H9 (cell line): ENCODE measurements around the gene FLVCR2. TPM values are rescaled to one million over a fixed set of nuclear protein-coding genes. Genes with fewer than 3 reads are reported as not detected.

Experiments used
- DNase-seq: peaks from one replicate; pipeline ENCODE4 v3.0.0-alpha.2; 2017
- H2AFZ ChIP-seq: one replicate; pipeline ENCODE4 v1.6.1; 2013; ENCODE audit warnings: mild to moderate bottlenecking, low read length, control low read depth, moderate library complexity
- H2AK5ac ChIP-seq: 2 replicates; pipeline ENCODE4 v1.6.1; 2013; ENCODE audit warnings: low read length, control low read depth, mixed read lengths; ENCODE audit not compliant: insufficient read length
- H2BK120ac ChIP-seq: one replicate; pipeline ENCODE4 v1.6.1; 2013; ENCODE audit warnings: low read depth, mild to moderate bottlenecking, low read length, control low read depth, inconsistent platforms; ENCODE audit not compliant: poor library complexity, severe bottlenecking
- H2BK12ac ChIP-seq: 2 replicates; pipeline ENCODE4 v1.6.1; 2013; ENCODE audit warnings: low read length, control low read depth, mixed read lengths, low read depth; ENCODE audit not compliant: insufficient read length
- H2BK15ac ChIP-seq: 2 replicates; pipeline ENCODE4 v1.6.1; 2013; ENCODE audit warnings: low read depth, low read length, control low read depth
- H2BK20ac ChIP-seq: one replicate; pipeline ENCODE4 v1.6.1; 2013; ENCODE audit warnings: low read depth, mild to moderate bottlenecking, low read length, control low read depth, inconsistent platforms; ENCODE audit not compliant: poor library complexity, severe bottlenecking
- H2BK5ac ChIP-seq: 2 replicates; pipeline ENCODE4 v1.6.1; 2013; ENCODE audit warnings: low read length, control low read depth, mixed read lengths; ENCODE audit not compliant: insufficient read length
- H3K14ac ChIP-seq: 2 replicates; pipeline ENCODE4 v1.6.1; 2013; ENCODE audit warnings: low read length, control low read depth; ENCODE audit not compliant: insufficient read depth
- H3K18ac ChIP-seq: 2 replicates; pipeline ENCODE4 v1.6.1; 2013; ENCODE audit warnings: low read depth, mild to moderate bottlenecking, mixed read lengths, low read length, control low read depth; ENCODE audit not compliant: insufficient read length
- H3K23ac ChIP-seq: 2 replicates; pipeline ENCODE4 v1.6.1; 2013; ENCODE audit warnings: low read length, control low read depth, mixed read lengths, low read depth; ENCODE audit not compliant: insufficient read length
- H3K23me2 ChIP-seq: 2 replicates; pipeline ENCODE4 v1.6.1; 2013; ENCODE audit warnings: low read depth, mild to moderate bottlenecking, mixed read lengths, low read length, control low read depth; ENCODE audit not compliant: insufficient read length, poor library complexity, severe bottlenecking
- H3K27ac ChIP-seq: 2 replicates; pipeline ENCODE4 v1.5.1; 2013; ENCODE audit warnings: low read length, control low read depth, mixed read lengths, low read depth; ENCODE audit not compliant: insufficient read length
- H3K27me3 ChIP-seq: 2 replicates; pipeline ENCODE4 v1.6.1; 2013; ENCODE audit warnings: low read length, control low read depth, inconsistent platforms; ENCODE audit not compliant: insufficient read depth
- H3K4ac ChIP-seq: 2 replicates; pipeline ENCODE4 v1.6.1; 2013; ENCODE audit warnings: low read depth, mild to moderate bottlenecking, control low read depth, inconsistent platforms, low read length, moderate library complexity
- H3K4me1 ChIP-seq: 2 replicates; pipeline ENCODE4 v1.6.1; 2013; ENCODE audit warnings: low read length, control low read depth, inconsistent platforms; ENCODE audit not compliant: insufficient read depth
- H3K4me2 ChIP-seq: 2 replicates; pipeline ENCODE4 v1.6.1; 2013; ENCODE audit warnings: low read length, control low read depth, mixed read lengths; ENCODE audit not compliant: insufficient read length, insufficient read depth
- H3K56ac ChIP-seq: 2 replicates; pipeline ENCODE4 v1.6.1; 2013; ENCODE audit warnings: low read depth, mild to moderate bottlenecking, mixed read lengths, low read length, control low read depth; ENCODE audit not compliant: insufficient read length
- H3K79me1 ChIP-seq: 2 replicates; pipeline ENCODE4 v1.6.1; 2013; ENCODE audit warnings: low read depth, mild to moderate bottlenecking, moderate library complexity, low read length, control low read depth, inconsistent platforms; ENCODE audit not compliant: insufficient read depth, poor library complexity, severe bottlenecking
- H3K79me2 ChIP-seq: 2 replicates; pipeline ENCODE4 v1.6.1; 2013; ENCODE audit warnings: low read length, control low read depth, inconsistent platforms; ENCODE audit not compliant: insufficient read depth
- H3K9ac ChIP-seq: 2 replicates; pipeline ENCODE4 v1.6.1; 2013; ENCODE audit warnings: low read length, control low read depth, mixed read lengths; ENCODE audit not compliant: insufficient read length; ENCODE audit errors: extremely low read depth
- H3K9me3 ChIP-seq: one replicate; pipeline ENCODE4 v1.6.1; 2013; ENCODE audit warnings: low read depth, low read length, inconsistent platforms; ENCODE audit not compliant: control insufficient read depth
- H3T11ph ChIP-seq: one replicate; pipeline ENCODE4 v1.6.1; 2013; ENCODE audit warnings: mild to moderate bottlenecking, low read length, control low read depth, inconsistent platforms
- H4K20me1 ChIP-seq: one replicate; pipeline ENCODE4 v1.6.1; 2013; ENCODE audit not compliant: control insufficient read depth, insufficient read length, insufficient read depth
- H4K5ac ChIP-seq: 2 replicates; pipeline ENCODE4 v1.6.1; 2013; ENCODE audit warnings: low read depth, mild to moderate bottlenecking, mixed read lengths, low read length, control low read depth; ENCODE audit not compliant: insufficient read length
- H4K8ac ChIP-seq: replicated peaks from 2 replicates; pipeline ENCODE4 v1.6.1; 2013; ENCODE audit warnings: low read length, control low read depth, mixed read lengths, low read depth; ENCODE audit not compliant: insufficient read length
- H4K91ac ChIP-seq: 2 replicates; pipeline ENCODE4 v1.6.1; 2013; ENCODE audit warnings: low read depth, mild to moderate bottlenecking, moderate library complexity, mixed read lengths, low read length, control low read depth; ENCODE audit not compliant: insufficient read length
- H3K27ac Mint-ChIP-seq, 3 experiments: 2 replicates in 2 of 3; 3 replicates in 1 of 3; pipeline ENCODE4 v1.8.0; 2020 to 2021; ENCODE audit warnings: mixed read lengths in 3 of 3, mild to moderate bottlenecking in 1 of 3, moderate library complexity in 1 of 3
- H3K27me3 Mint-ChIP-seq: 2 replicates; pipeline ENCODE4 v1.8.0; 2021; ENCODE audit warnings: low read depth, mild to moderate bottlenecking, moderate library complexity, mixed read lengths
- H3K36me3 Mint-ChIP-seq, 3 experiments: 2 replicates in 2 of 3; 3 replicates in 1 of 3; pipeline ENCODE4 v1.8.0; 2020 to 2021; ENCODE audit warnings: low read depth in 3 of 3, mixed read lengths in 3 of 3; ENCODE audit not compliant: insufficient read depth in 1 of 3
- H3K4me1 Mint-ChIP-seq, 2 experiments: 2 replicates each; pipeline ENCODE4 v1.8.0; 2020; ENCODE audit warnings: mixed read lengths in 2 of 2
- H3K4me3 Mint-ChIP-seq, 2 experiments: 2 replicates in 1 of 2; 3 replicates in 1 of 2; pipeline ENCODE4 v1.8.0; 2020 to 2021; ENCODE audit warnings: mild to moderate bottlenecking in 2 of 2, mixed read lengths in 2 of 2, moderate library complexity in 1 of 2
- H3K9me3 Mint-ChIP-seq, 2 experiments: 2 replicates in 1 of 2; 3 replicates in 1 of 2; pipeline ENCODE4 v1.8.0; 2020; ENCODE audit warnings: mild to moderate bottlenecking in 2 of 2, mixed read lengths in 2 of 2, moderate library complexity in 1 of 2
- CTCF ChIP-seq: fragments of 200-600 bp; sonication (generic); conservative IDR thresholded peaks from 3 replicates; pipeline ENCODE4 v1.8.0; 2021; ENCODE audit warnings: antibody characterized with exemption, mild to moderate bottlenecking
- WGBS: extraction: QIAGEN DNeasy Blood & Tissue Kit; methylation state at CpG from one replicate; pipeline ENCODE4 v1.1.7; 2013; ENCODE audit warnings: missing lambda C conversion rate, low lambda C conversion rate, mixed read lengths; ENCODE audit not compliant: insufficient read length; ENCODE audit errors: extremely low coverage; 5-methylcytosine and 5-hydroxymethylcytosine counted together
- total RNA-seq: library from RNA; stranded (reverse); gene quantifications from 2 replicates; pipeline ENCODE4 v1.2.1, GENCODE V29; 2021

The FLVCR2 gene
- total RNA-seq, 1 experiment from 2014 or later: 7.1 TPM

GRCh38 chr14:75626863-75627262 is 48.4 kb downstream of the FLVCR2 start:
- Histone ChIP-seq H3K79me1 (no peaks in the 10 kb centered on the region), H3K79me2 (no peaks in the 10 kb centered on the region), H3K23ac (no peak overlapping the region), H4K20me1 (no peaks in the 10 kb centered on the region), H4K5ac (no peak overlapping the region), H3K27me3 (no peaks in the 10 kb centered on the region), H2BK20ac (no peak overlapping the region), H3K4ac (no peak overlapping the region), H3K23me2 (no peaks in the 10 kb centered on the region), H2AFZ (no peak overlapping the region), H2BK120ac (no peak overlapping the region), H3K9me3 (no peaks in the 10 kb centered on the region), H3K4me1 (peaks cover 12% of the 10 kb centered on the region), H2BK15ac (no peak overlapping the region), H4K91ac (no peak overlapping the region), H2BK12ac (no peak overlapping the region), H3K18ac (no peak overlapping the region), H3K4me2 (no peak overlapping the region), H3K27ac (no peak overlapping the region), H2BK5ac (no peak overlapping the region), H4K8ac (no peak overlapping the region), H3K9ac (no peak overlapping the region), H3T11ph (no peak overlapping the region), H2AK5ac (no peak overlapping the region), H3K14ac (no peak overlapping the region), H3K56ac (no peak overlapping the region)
- TF ChIP-seq CTCF: no peak
- H3K27me3 Mint-ChIP-seq: no peaks in the 10 kb centered on the region
- no peak for DNase-seq
- H3K36me3 Mint-ChIP-seq: no peaks in the 10 kb centered on the region; a peak in 1 of 7 replicates
- H3K9me3 Mint-ChIP-seq: no peaks in the 10 kb centered on the region
- H3K4me3 Mint-ChIP-seq: no peak overlapping the region
- no CpG with 5 or more reads among the region's 3 CpGs for WGBS
- H3K4me1 Mint-ChIP-seq: peaks cover 18 to 29% of the 10 kb centered on the region in 2 experiments
- H3K27ac Mint-ChIP-seq: no peak overlapping the region
